CD4-positive, alpha-beta T cell treated with Interleukin-12 subunit alpha and Interleukin-12 subunit beta, for 1 hour (primary cell): Measurements from ENCODE around the gene KCNK6.

ENCODE experiments used
- DNase-seq: peaks from one replicate; pipeline ENCODE4 v3.0.0-alpha.2; 2020

Gene KCNK6

DNA sequence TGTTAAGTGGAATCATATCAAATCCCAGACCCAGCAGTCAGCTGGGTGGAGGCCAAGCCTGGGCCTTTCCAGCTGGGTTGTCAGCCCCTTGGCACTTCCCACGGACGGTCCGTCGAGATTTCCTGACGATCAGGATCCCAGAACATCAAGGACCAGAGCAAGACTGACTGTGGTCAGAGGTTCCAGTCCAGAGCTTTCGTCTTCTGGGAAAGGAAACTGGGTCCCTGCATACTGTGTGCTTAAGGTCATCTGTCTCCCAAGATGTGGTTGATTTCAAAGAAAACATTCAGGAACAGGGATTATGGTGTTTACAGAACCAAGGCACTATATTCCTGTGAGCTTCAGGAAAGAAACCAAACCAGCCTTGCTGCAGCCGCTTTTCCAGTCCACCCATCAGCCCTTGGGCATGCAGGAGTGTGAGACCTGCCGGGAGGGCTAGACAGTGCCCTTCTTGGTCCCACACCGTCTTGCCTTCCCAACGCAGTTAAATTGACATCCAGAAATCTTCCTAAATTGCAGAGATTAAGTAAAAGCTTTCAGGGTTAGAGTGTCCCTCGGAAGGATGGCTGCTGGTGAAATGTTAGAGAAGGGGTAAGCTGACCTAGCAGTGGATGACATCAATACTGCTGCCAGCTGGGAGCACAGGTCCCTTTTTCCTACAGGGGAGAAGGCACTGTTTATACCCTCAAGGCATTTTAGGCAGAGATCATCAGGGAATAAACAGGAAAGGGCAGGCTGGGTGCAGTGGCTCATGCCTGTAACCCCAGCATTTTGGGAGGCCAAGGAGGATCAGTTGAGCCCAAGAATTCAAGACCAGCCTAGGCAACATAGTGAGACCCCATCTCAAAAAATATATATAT lies 20.6 kb upstream of the KCNK6 start:
- no peak for DNase-seq

DNA sequence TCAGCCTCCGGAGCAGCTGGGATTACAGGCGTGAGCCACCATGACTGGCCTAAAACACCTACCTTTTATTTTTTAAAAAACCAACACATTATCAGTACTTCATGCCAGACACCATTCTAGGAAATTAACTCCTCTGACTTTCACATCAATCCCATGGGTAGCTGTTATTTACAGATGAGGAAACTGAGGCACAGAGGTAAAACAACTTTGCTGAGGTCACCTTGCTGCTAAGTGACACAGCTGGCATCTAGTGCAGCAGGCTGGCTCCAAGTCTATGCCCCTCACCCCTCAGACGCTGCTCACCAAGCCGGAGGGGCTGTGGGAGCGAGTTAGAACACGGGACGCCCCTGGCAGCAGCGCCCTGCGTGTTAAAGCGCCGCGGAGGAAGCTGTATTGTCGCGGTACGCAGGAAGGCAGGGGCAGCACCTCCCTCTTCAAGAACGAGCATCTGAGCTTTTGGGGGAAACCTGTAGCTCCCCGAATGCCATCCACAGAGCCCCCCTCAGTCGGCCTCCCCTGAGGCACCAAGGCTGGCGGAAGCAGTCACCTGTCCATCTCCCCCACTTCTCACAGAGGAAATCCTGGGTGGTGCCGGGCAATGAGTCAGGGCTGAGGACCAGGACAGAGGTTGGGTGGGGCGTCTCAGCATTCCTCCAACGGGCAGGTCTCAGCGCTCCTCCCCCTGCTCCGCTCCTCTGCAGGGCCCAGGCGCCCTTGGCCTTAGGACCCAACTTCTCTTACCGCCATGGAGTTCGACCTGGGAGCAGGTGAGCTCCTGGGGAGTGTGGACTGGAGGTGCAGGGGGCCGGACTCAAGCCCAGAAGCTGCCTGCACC lies 15.9 kb upstream of the KCNK6 start, which contains the start of gene C19orf33:
Gene C19orf33, plus strand, starts transcription at position 735 of the 835 bp plus-strand sequence. Its CDS starts 11 bp downstream, at position 746.
- DNase-seq = no peak

DNA sequence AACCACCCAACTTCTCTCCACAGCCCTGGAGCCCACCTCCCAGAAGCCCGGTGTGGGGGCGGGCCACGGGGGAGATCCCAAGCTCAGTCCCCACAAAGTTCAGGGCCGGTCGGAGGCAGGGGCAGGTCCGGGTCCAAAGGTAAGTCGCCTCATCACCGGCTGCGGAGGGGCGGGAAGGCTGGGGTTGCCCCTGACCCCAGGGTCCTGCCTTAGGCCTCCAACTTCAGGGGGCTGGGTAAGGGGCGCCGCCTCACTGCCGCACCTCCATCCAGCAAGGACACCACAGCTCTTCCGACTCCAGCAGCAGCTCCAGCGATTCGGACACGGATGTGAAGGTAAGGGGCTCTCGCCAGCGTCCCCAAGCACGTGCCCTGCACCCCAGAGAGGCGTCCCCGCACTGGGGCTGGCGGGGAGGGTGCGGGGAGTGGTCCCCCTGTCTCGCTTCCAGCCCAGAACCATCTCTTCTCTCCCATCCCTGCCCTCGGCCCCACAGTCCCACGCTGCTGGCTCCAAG lies 15.2 kb upstream of the KCNK6 start:
- DNase-seq = no peak

DNA sequence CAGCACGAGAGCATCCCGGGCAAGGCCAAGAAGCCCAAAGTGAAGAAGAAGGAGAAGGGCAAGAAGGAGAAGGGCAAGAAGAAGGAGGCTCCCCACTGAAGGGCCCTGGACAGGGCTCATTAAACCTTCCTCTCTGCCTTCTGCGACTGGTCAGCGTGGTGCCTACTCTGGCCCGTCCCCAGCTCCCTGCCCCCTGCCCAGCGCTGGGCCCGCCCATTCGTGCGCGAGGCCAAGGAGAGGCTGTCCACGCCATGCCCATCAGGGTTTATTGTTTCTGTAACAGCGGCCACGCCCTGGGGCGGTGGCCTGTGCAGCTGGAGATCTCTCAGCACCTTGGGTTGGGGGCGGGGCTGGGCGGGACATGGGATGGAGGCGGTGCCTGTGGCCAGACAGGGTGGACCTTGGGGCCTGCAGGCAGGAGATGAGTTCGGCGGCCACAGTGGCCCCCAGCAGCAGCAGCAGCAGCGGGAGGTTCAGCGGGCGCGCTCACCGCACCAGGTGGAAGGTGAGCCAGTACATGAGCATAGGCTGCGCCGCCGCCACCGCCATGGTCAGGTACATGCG lies 14.7 kb upstream of the KCNK6 start:
- DNase-seq = no peak

DNA sequence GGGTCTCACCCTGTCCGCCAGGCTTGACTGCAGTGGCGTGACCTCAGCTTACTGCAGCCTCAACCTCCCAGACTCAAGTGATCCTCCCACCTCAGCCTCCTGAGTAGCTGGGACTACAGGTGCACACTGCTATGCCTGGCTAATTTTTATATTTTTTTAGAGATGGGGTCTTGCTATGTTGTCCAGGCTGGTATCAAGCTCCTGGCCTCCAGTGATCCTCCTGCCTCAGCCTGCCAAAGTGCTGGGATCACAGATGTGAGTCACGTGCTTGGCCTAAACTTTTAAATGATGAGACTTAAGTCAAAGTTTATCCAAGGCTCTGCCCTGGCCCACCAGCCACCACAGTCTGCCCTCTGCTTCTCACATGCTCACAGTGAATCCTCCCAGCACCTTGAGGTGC lies 13.4 kb upstream of the KCNK6 start:
- no peak for DNase-seq

DNA sequence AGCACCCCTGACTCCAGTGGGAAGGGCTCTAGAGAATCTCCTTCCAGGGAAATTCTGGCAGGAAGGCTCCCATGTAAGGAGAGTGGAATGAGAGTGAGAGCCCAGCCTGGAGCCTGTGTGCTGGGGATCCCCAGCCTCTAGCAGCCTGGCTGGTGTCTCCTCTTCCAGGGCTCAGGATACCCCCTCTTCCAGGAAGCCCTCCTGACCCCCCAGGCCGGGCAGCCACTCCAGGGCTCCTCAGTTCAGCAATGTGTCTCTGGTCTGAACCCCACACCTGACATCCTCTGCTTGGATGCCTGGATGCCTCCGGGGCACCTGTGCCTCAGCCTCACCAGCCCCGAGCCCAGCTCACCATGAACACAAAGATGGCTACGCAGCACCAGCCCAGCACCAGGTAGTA lies 12.6 kb upstream of the KCNK6 start:
- DNase-seq = no peak

DNA sequence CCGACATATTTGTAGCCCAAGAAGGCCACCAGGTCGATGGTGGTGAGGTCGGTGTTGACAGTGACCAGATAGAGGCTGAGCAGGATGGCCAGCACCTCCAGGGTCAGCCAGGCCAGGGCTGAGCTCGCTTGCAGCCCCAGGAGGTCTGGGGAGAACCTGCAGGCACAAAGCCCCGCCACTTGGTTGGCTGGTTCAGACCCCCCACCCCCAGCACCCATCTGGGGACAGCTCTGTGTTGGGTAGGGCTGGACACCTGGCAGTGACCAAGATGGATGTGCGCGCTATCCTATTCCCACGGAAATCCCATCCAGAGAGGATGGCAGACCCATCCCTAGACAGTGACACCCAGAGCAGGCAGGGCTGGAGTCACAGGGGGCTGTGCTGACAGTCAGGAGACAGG lies 12.0 kb upstream of the KCNK6 start:
- no peak for DNase-seq

DNA sequence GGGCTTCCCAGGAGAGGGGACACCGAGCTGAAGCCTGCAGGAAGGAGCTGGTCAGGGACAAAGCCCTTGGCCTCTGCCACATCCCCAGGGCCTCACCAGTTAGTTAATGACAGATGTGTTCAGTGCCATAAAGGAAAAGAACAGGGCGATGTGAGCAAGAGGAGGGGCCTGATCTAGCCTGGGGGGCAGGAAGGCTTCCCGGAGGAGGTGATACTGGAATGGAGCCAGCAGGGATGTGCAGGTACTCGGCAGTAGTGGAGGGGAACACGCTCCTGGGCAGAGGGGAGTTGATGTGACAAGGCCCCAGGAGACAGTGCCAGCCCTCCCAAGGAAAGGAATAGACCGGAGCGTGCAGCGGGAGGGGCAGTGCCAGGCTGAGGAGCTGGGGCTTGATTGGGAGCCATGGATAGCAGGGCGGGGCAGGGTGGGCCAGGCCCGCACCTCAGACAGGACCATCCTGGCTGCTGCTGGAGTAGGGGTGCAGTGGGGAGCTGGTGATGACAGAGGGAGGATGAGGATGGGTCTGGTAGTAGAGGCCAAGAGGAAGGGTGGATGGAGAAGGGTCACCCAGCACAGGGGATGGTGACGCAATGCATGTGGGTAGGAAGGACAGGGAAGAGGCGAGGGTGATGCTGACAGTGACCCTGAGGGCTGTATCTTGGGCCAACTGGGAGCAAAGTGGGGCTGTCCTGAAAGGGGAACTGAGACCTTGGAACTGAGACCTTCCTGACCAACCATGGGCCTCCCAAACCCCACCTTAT lies 11.5 kb upstream of the KCNK6 start:
- no peak for DNase-seq

DNA sequence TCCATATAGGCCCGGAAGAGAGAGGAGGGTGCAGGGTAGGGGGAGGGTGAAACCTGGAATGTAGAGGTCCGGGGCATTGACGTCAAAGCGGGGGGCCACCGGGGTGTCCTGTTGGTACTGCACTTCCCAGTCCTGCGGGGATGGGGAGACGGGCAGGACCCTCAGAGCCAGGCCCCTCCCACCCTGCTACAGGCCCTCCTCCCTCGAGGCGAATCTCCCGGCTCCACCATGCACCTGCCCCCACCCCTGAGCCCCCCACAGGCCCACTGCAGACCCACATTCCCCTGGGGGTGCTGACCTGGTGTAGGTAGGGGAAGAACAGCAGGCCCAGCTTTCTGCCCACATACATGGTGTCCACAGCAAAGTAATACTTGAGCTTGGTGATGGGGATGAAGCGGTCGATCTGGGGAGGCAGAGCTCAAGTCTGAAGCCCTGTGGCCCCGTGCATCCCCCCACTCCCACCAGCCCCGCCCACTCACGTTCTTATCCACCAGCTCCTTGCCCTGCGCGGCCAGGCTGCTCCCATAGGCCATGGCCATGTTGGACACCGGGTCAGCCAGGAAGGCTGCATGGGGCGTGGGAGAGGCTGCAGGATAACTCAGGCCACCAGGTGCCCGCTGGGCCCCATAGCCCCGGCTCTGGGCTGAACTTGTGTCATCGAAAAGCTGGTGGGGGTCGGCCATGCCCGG lies 10.6 kb upstream of the KCNK6 start:
- no peak for DNase-seq

DNA sequence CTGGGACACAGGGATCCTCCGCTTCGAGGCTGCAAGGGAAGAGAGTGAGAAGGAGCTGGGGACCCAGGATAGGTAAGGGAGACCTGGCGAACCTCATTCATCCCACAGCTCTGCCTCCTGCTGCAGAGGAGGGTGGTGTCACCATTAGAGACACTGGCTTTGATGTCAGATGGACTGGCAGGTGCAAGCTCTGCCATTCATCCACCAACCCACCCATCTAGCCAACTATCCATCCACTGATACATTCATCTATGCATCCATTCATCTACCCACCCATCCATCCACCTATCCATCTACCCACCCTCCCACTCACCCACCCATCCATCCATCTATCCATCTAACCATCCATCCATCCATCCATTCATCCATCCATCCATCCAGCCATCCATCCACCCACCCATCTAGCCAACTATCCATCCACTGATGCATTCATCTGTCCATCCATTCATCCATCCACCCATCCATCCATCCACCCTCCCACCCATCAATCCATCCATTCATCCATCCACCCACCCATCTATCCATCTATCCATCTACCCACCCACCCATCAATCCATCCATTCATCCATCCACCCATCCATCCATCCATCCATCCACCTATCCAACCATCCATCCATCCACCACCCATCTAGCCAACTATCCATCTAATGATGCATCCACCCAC lies 9.9 kb upstream of the KCNK6 start:
- DNase-seq = no peak

DNA sequence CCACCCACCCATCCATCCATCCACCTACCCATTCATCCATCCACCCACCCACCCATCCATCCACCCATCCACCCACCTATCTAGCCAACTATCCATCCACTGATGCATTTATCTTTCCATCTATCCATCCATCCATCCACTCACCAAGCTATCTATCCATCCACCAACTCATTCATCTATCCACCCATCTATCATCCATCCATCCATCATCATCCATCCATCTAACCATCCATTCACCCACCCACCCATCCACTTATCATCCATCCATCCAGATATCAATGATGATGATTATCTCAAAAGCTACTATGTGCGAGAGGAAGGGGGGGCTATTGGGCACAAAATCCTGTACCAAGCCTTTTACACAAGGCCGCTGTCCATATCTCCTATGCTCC lies 9.4 kb upstream of the KCNK6 start:
- no peak for DNase-seq

DNA sequence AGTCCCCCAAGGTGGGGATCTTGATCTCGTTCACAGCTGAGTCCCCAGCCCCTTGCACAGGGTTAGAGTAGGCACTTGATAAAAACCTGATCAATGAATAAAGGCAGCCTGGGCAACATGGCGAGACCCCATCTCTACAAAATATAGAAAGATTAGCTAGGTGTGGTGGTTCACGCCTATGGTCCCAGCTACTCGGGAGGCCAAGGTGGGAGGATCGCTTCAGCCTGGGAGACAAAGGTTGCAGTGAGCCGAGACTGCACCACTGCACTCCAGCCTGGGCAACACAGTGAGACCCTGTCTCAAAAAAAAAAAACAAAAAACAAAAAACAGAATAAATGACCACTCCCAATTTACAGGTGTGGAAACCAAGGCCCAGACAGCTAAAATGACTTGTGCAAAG lies 8.7 kb upstream of the KCNK6 start:
- DNase-seq = no peak

DNA sequence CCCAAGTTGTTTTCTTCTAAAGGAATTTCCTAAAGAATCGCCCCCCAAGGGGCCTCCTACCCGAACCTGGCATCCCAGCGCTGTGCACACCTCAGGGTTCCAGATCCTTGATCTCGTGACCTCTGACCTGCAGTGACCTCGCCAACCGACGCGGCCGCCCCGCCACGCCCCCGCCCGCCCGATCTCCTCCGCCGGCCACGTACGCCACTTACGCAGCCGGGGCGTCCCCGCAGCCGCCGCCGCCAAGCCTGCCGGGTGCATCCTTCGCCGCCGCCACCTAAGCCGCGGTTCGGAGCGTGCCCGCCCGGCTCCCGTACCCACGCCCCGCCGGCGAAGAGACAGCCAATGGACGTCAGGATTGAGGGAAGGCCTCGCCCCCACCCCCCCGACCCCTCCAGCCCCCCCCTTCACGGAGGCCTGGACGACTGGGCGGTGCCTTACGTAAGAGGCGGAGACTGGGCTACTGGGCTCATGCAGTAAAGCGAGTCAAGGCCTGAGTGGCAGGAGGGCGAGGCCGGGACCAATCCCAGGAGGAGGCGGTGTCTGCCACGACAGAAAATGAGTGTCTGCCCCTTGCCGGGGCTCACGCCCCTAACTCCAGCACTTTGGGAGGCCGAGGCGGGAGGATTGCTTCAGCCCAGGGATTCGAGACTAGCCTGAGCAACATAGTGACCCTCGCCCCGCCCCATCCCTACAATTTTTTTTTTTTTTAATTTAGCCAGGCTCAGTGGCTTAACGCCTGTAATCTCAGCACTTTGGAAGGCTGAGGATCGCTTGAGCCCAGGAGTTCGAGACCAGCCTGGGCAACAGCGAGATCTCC lies 3.8 kb upstream of the KCNK6 start, which contains the start of gene YIF1B:
Gene YIF1B, minus strand, starts transcription at position 291 of the 820 bp plus-strand sequence. Its CDS starts 30 bp downstream, at position 261.
- DNase-seq = peak; percentile 96

DNA sequence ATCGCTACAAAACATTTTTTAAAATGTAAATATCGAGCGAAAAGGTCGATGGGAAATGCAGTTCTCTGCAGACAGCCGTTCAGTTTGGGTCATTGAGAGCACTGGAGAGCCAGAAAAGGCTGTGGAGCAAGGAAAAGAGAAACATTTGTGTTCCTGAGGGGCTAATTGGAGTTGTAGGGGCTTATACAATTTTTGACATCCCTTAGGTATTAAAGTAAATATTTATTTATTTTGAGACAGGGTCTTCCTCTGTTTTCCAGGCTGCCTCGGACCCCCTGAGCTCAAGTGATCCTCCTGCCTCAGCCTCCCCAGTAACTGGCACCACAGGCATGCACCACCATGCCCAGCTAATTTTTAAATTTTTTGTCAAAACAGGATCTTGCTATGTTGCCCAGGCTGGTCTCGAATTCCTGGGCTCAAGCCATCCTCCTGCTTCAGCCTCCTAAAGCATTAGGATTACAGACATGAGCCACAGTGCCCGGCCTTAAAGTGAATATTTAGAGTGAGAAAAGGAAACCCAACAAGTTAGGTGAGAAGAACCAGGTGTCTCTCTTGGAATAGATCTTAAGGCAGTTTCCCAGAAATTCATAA lies 3.1 kb upstream of the KCNK6 start:
- DNase-seq = no peak

DNA sequence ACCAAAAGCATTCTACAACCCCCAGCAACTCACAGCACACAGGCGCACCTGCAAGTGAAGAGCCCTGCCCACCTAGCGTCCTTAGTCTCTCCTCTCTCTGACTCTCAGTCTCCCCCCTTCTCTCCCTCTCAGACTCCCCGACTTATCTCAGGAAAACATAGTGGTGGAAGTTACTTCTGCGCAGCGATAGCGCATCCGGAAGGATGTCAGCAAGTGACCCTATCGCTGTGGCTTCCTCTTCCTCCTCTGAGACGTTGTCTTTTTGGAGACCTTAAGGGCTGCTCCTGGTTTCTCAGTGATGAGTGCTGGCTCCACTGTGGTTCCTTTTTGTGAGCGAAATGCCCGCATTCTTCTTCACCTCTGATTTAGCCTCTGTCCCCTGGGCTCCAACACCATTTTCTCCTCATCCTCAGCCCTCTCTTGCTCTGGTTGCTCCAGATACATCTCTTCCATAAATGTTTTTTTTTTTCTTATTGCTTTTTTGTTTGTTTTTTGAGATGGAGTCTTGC lies 2.5 kb upstream of the KCNK6 start:
- peak; percentile 54 for DNase-seq

DNA sequence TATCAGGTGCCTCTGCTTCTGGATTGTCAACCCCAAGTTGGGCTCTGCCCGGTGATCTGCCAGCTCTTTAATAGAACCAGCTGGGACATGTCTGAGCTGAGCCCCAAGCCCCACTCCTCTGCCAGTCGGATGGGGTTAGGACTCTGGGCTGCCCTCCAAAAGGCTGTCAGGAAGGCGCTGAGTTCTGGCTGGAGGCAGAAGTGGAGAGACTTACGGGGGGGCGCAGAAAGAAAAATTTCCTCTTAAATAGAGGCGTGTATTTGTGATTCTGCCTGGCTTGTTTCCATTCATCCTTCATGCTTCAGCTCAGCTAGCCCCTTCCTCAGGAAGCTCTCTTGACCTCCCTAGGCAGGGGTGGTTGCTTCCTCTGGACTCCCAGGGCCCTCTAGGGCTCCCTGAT lies 985 bp upstream of the KCNK6 start:
- no peak for DNase-seq

DNA sequence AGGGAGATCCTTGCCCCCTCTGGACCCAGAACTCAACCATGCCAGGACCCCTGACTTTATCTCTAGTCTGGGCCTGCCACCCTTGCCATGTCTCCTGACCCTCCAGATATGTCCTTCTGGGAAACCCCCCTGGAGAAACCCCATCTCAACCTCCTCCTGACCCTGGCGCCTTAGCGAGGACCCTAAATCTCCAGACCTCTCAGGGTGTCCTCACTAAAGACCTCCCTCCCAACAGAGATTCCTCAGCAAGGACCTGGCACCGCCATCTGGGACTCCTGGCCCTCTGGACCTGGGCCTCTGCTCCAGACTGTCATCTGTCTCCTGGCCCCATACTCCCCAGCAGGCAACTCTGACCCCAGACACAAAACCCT lies 1.3 kb downstream of the KCNK6 start:
- DNase-seq = no peak

DNA sequence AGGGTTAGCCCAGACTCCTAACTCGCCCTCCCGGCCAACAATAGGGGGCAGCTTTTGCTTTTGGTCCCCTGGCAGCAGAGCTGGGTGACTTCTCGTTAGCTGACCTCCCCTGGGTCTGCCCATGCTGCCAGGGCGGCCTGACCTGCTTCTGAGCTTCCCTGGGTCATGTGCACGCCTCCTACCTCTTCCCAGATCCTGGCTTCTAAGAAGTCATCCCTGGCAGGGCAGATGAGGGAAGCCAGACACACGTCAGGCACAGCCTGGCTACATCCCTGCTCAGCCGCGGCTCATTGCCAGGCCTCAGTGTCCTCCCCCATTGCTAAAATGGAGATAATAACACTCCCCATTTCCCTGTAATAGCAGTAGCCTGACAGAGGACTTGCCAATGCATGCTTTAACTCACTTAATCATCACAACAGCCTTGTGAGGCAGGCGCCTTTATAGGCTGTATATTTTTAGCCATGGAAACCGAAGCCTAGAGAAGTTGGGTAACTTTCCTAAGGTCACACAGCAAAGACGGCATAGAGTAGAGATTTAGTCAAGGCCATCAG lies 2.1 kb downstream of the KCNK6 start:
- no peak for DNase-seq

DNA sequence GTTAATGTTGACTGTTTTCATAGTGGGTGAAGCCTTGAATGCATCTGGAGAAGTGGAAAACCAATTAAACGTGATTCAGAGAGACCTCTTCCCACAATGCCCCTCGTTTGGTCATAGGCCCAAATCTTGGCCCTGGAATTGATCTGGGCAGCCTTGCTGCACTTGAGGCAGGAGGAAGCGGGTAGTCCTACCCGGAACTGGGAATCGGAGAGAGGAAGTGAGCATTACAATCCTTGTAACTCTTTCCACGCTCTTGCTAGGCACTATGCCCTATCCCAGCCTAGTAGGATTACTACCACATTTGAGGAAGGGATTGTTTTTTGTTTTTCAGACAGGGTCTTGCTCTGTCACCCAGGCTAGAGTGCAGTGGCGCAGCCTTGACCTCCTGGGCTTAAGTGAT lies 3.6 kb downstream of the KCNK6 start:
- DNase-seq = no peak

DNA sequence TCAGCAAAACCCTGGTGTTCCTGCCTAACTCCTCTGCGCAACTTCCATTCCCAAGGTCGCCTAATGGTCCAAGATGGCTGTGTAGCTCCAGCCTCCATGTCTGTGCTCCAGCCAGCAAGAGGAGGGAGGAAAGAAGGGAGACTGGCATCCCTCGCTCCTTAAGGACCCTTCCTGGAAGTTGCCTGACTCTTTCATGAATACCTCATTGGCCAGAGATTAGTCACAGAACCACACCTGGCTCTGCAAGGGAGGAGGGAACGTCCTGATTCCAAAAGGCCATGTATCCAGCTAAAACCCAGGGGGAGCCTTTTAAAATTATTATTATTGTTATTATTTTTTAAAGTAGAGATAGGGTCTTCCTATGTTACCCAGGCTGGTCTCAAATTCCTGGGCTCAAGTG lies 4.8 kb downstream of the KCNK6 start:
- no peak for DNase-seq
